CD4-positive, CD25-positive, alpha-beta regulatory T cell (primary cell): ENCODE data around the gene PPP6R2. TPM values are rescaled to one million over a fixed set of nuclear protein-coding genes. Genes with fewer than 3 reads are reported as not detected.
A peak's percentile ranks its signal among the peaks of the same experiment; 100 is the strongest.

Experiments used
- ATAC-seq, 2 donors: fragments of 150-1000 bp; cut with Tn5 transposase; one replicate each; pipeline ENCODE4 v1.10.0; 2021; ENCODE audit warnings: low read depth in 2 of 2, moderate number of reproducible peaks in 2 of 2, moderate library complexity in 1 of 2
- DNase-seq, 3 donors: peaks; one replicate each; pipeline versions ENCODE4 v3.0.0 to v3.0.0-alpha.2; 2012 to 2022; ENCODE audit warnings: mixed read lengths in 1 of 3
- H3K27ac ChIP-seq: one replicate; pipeline ENCODE4 v1.7.0; 2013; ENCODE audit warnings: mild to moderate bottlenecking, low read length; ENCODE audit not compliant: insufficient read depth, poor library complexity, severe bottlenecking
- H3K27me3 ChIP-seq: one replicate; pipeline ENCODE4 v1.7.0; 2013; ENCODE audit warnings: low read length; ENCODE audit not compliant: control insufficient read depth, insufficient read depth
- H3K36me3 ChIP-seq: one replicate; pipeline ENCODE4 v1.7.0; 2013; ENCODE audit warnings: mild to moderate bottlenecking, low read length, moderate library complexity; ENCODE audit not compliant: control insufficient read depth, insufficient read depth
- H3K4me1 ChIP-seq: 2 replicates; pipeline ENCODE4 v1.7.0; 2013; ENCODE audit warnings: mild to moderate bottlenecking, low read length; ENCODE audit not compliant: insufficient read depth, control insufficient read depth, poor library complexity, severe bottlenecking
- H3K4me3 ChIP-seq: one replicate; pipeline ENCODE4 v1.7.0; 2013; ENCODE audit warnings: low read depth, mild to moderate bottlenecking, low read length, moderate library complexity
- H3K9me3 ChIP-seq, 2 experiments: 1 replicate in 1 of 2; 2 replicates in 1 of 2; pipeline ENCODE4 v1.7.0; 2013; ENCODE audit warnings: low read length in 2 of 2, mild to moderate bottlenecking in 1 of 2, moderate library complexity in 1 of 2; ENCODE audit not compliant: control insufficient read depth in 2 of 2
- H3K27ac Mint-ChIP-seq, 3 donors: one replicate each; pipeline ENCODE4 v1.8.0; 2020 to 2022; ENCODE audit warnings: mild to moderate bottlenecking in 3 of 3, mixed read lengths in 3 of 3, moderate library complexity in 2 of 3
- H3K27me3 Mint-ChIP-seq: one replicate; pipeline ENCODE4 v1.8.0; 2022; ENCODE audit warnings: mild to moderate bottlenecking, mixed read lengths
- H3K36me3 Mint-ChIP-seq: one replicate; pipeline ENCODE4 v1.8.0; 2020; ENCODE audit warnings: mixed read lengths
- H3K4me1 Mint-ChIP-seq, 4 donors: one replicate each; pipeline ENCODE4 v1.8.0; 2020 to 2022; ENCODE audit warnings: mixed read lengths in 4 of 4, mild to moderate bottlenecking in 1 of 4
- H3K4me3 Mint-ChIP-seq, 4 donors: one replicate each; pipeline ENCODE4 v1.8.0; 2020 to 2022; ENCODE audit warnings: mild to moderate bottlenecking in 4 of 4, mixed read lengths in 4 of 4, moderate library complexity in 3 of 4
- H3K9me3 Mint-ChIP-seq, 7 donors: one replicate each; pipeline ENCODE4 v1.8.0; 2020 to 2022; ENCODE audit warnings: mixed read lengths in 7 of 7, mild to moderate bottlenecking in 3 of 7, moderate library complexity in 2 of 7
- polyA plus RNA-seq, 4 donors: library from polyadenylated mRNA; unstranded; fragments of 300-500 nt; fragmentation: Illumina TruSeq; gene quantifications; one replicate each; pipeline ENCODE4 v1.2.3, GENCODE V29; 2021
- total RNA-seq: library from RNA; stranded (reverse); gene quantifications from one replicate; pipeline ENCODE4 v1.2.3, GENCODE V29; 2022

PPP6R2 gene
- total and polyA plus RNA-seq, 5 donors from 2014 or later = 15.9 to 85.7 (median 17.6) TPM

DNA sequence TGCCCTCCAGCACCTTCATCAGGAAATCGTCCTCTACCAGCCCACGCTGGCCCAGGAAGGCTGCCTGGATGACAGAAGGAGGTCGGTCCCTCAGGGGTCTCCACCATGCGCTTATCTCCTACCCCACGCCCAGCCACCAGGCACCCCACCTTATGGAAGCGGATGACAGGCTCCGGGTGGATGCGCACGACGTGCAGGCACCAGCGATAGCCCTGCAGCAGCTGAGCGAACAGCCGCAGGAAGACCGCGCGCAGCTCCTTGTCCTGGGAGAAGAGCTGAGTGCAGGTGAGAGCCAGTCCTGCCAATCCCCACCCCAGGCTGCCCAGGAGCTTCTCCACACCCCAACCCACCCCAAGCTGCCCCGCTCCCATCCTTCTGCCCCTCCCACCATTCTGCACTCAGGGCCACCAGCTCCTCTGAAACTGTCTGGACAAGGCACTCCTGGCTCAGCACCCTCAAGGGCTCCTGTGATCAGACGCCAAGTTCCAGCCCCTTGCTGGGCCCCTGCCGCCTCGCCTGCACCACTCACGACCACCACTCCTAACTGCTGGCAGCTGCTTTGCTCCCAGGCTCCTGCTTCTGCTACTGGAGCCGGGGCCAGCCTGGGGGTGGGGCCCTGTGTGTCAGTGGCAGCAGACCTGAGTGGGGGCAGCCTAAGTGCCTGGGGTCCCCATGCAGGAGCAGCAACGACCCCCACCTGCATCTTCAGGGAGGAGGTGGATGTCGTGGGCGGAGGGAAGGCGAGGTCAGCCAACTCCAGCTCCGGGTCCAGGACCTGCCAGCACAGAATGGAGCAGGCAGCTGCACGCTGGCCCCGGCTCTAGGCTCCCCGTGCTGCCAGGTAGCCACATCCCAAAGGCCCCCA lies 122.2 kb downstream of the PPP6R2 start:
- Mint-ChIP-seq H3K27ac (peak overlapping the region in 1 of 3 donors; percentile 52), H3K9me3 (no peaks in the 10 kb centered on the region), H3K27me3 (no peaks in the 10 kb centered on the region), H3K4me1 (peaks cover 0 to 33% (median 9%) of the 10 kb centered on the region in 4 donors), H3K36me3 (peaks cover 16% of the 10 kb centered on the region), H3K4me3 (no peak overlapping the region)
- Histone ChIP-seq H3K36me3 (peaks cover 72% of the 10 kb centered on the region), H3K4me1 (peaks cover 23% of the 10 kb centered on the region), H3K27ac (no peak overlapping the region), H3K27me3 (no peaks in the 10 kb centered on the region), H3K4me3 (no peak overlapping the region), H3K9me3 (no peaks in the 10 kb centered on the region)
- ATAC-seq (no peak), DNase-seq (no peak)

DNA sequence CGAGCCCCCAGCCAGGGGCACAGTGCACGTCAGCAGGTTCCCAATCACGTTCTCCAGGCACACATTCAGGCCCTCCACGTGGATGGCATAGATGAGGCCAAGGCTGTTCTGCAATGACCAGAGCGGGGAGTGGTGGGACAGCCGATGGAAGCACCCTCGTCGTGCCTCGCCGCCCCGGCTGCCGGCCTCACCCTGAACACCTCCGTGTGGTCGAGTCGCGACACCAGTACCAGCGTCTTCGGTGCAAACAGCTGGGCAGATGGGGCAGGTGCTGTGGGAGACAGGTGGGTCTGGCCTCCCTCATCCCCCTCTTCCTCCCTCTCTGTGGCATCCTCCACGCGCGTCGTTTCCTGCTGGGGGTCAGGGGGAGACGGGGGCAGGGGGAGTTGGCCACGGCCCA lies 124.2 kb downstream of the PPP6R2 start:
- Mint-ChIP-seq H3K4me3 (peak overlapping the region in 2 of 4 donors; percentile 70 to 79), H3K27me3 (no peaks in the 10 kb centered on the region), H3K36me3 (peaks cover 11% of the 10 kb centered on the region), H3K4me1 (peaks cover 0 to 54% (median 21%) of the 10 kb centered on the region in 4 donors), H3K27ac (peak overlapping the region in 1 of 3 donors; percentile 87), H3K9me3 (no peaks in the 10 kb centered on the region)
- H3K4me3 ChIP-seq = no peak overlapping the region
- H3K4me1 ChIP-seq = peaks cover 43% of the 10 kb centered on the region
- ATAC-seq = no peak
- no peak overlapping the region for H3K27ac ChIP-seq
- no peak for DNase-seq
- no peaks in the 10 kb centered on the region for H3K27me3 ChIP-seq
- no peaks in the 10 kb centered on the region for H3K9me3 ChIP-seq
- H3K36me3 ChIP-seq = peaks cover 53% of the 10 kb centered on the region

DNA sequence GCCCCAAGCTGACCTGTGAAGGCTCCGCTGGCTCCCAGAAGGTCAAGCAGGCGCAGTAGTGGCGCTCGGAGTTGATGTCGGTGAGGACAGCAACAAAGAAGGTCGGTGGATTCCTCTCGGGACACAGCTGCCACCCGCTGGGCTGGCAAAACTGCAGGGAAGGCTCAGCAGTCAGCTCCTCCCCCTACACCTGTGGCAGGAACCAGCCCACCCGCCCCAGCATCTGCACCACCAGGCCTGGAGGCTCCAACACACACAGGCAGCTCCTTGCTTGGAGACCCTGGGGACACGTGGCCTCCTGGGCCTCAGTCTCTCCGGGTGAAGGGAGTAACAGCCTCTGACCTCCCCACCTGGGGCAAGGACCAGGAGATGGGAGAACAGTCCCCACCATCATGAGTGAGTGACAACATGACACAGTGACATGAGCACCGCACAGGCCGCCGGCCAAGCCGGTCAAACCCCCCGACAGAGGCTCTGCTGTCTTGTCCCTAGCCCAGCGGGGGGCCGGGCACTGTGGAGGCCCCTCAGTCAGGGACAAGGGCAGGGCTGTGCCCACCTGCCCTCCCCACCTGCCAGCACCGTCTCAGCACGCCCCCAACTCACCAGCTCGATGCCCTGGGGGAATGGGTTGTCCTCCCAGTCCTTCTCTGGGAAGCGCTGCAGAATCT lies 124.8 kb downstream of the PPP6R2 start:
- peaks cover 11% of the 10 kb centered on the region for H3K36me3 Mint-ChIP-seq
- ATAC-seq (no peak), DNase-seq (no peak)
- H3K4me3 ChIP-seq = no peak overlapping the region
- H3K27me3 Mint-ChIP-seq = no peaks in the 10 kb centered on the region
- H3K9me3 Mint-ChIP-seq = no peaks in the 10 kb centered on the region
- peak overlapping the region in 3 of 4 donors; percentile 77 to 98 (median 95) for H3K4me3 Mint-ChIP-seq
- H3K27ac Mint-ChIP-seq = peak overlapping the region in 2 of 3 donors; percentile 26 to 92
- H3K4me1 ChIP-seq = peaks cover 49% of the 10 kb centered on the region
- peaks cover 0 to 59% (median 24%) of the 10 kb centered on the region in 4 donors for H3K4me1 Mint-ChIP-seq
- H3K9me3 ChIP-seq = no peaks in the 10 kb centered on the region
- peak overlapping the region; percentile 86 for H3K27ac ChIP-seq
- H3K27me3 ChIP-seq = no peaks in the 10 kb centered on the region
- peaks cover 49% of the 10 kb centered on the region for H3K36me3 ChIP-seq

DNA sequence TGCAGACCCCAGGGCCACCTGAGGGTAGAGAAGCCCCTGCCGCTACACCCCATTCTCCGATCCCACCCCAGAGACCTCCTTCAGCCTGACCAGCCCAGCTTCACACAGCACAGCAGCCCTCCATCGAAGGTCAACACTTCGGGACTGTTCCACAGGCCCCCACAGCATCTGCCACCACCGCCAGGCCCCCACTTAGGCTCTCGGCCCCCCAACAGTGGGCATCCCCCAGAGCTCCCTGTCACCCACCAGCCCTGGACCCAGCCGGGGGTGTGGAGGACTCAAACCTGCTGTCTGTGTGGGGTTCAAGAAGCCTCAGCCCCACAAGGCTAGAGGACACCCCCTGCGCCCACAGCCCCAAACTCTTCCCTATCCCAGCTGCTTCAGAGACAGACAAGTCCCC lies 125.5 kb downstream of the PPP6R2 start:
- no peak for ATAC-seq
- Histone ChIP-seq H3K4me1 (peaks cover 56% of the 10 kb centered on the region), H3K4me3 (peak overlapping the region; percentile 32), H3K36me3 (peaks cover 42% of the 10 kb centered on the region), H3K27me3 (no peaks in the 10 kb centered on the region), H3K27ac (peak overlapping the region; percentile 86), H3K9me3 (no peaks in the 10 kb centered on the region)
- DNase-seq = no peak
- Mint-ChIP-seq H3K36me3 (peaks cover 12% of the 10 kb centered on the region), H3K27me3 (no peaks in the 10 kb centered on the region), H3K4me1 (peaks cover 0 to 67% (median 31%) of the 10 kb centered on the region in 4 donors), H3K9me3 (no peaks in the 10 kb centered on the region), H3K27ac (peak overlapping the region; percentile 92 to 96 (median 94)), H3K4me3 (peak overlapping the region; percentile 83 to 98 (median 92))

DNA sequence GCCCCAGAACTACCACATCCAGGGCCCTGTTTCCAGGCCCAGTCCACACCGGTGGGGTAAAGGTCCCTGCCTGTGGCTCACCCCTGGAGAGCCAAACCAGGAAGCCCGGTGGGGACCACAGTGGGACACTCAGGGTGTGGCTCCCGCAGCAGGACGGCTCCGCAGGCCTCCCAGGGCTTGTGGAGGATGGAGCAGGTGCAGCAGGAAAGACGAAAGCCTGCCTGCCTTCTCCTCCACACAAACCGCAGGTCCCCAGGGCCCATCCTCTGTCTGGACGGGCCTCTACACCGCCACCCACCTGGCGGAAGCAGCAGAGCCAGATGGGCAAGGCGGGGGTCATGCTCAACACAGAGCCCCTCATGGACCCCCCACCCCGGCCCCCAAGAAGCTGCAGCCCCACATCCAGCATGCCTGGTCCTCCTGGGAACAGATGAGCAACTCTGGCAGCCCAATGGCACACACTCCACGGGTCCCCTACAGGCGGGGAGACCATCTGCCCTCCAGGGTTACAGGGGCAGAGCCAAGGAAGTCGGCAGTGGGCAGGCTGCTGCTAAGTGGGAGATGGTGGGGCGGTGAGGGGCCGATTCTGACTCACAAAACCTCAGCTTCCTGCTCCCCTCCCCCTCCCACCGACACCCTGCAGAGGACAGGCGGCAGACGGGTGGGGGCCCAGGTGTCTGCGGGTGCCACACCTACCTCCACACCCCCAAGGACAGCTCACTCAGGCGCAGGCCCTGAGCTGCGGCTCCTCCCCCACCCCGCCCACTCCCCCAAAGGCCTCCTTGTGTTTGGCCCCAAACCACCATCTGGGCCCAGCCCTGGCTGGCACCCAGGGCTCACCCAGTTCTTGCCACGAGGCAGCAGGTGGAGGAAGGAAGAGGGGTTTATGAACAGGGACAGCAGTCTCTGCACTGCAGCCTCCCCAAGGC lies 126.5 kb downstream of the PPP6R2 start:
- Mint-ChIP-seq H3K4me1 (peaks cover 0 to 72% (median 33%) of the 10 kb centered on the region in 4 donors), H3K9me3 (no peaks in the 10 kb centered on the region), H3K27me3 (no peaks in the 10 kb centered on the region), H3K27ac (peak overlapping the region; percentile 92 to 96 (median 94)), H3K36me3 (peaks cover 9% of the 10 kb centered on the region), H3K4me3 (peak overlapping the region; percentile 83 to 98 (median 92))
- peak; percentile 89 to 92 for ATAC-seq
- Histone ChIP-seq H3K4me1 (peaks cover 62% of the 10 kb centered on the region), H3K4me3 (peak overlapping the region; percentile 51), H3K36me3 (peaks cover 33% of the 10 kb centered on the region), H3K9me3 (no peaks in the 10 kb centered on the region), H3K27me3 (no peaks in the 10 kb centered on the region), H3K27ac (peak overlapping the region; percentile 86)
- peak; percentile 96 to 100 (median 97) for DNase-seq

DNA sequence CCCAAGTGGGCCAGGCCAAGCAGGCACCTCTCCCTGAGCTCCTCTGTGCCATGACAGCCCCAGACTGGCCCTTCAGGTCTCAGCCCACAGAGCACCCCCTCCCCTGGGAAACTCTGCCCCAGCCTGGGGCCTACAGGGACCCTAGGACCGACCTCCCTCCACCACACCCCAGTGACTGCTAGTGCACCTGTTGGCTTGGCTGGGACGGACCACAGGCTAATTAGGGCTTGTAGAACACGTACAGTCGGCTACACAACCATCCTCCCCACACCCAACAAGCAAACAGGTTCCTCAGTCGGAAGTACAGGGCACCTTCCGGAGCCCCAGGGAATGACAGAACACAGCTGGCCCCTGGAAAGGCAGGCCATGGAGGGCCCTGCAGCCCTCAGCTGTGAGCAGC lies 127.4 kb downstream of the PPP6R2 start:
- no peaks in the 10 kb centered on the region for H3K9me3 ChIP-seq
- H3K4me1 Mint-ChIP-seq = peaks cover 0 to 76% (median 34%) of the 10 kb centered on the region in 4 donors
- H3K4me1 ChIP-seq = peaks cover 68% of the 10 kb centered on the region
- peaks cover 25% of the 10 kb centered on the region for H3K36me3 ChIP-seq
- no peaks in the 10 kb centered on the region for H3K27me3 Mint-ChIP-seq
- no peaks in the 10 kb centered on the region for H3K27me3 ChIP-seq
- DNase-seq = peak in 1 of 3 donors; percentile 47
- H3K27ac Mint-ChIP-seq = peak overlapping the region; percentile 92 to 96 (median 94)
- H3K4me3 ChIP-seq = peak overlapping the region; percentile 51
- ATAC-seq = no peak
- peaks cover 9% of the 10 kb centered on the region for H3K36me3 Mint-ChIP-seq
- no peaks in the 10 kb centered on the region for H3K9me3 Mint-ChIP-seq
- H3K4me3 Mint-ChIP-seq = peak overlapping the region; percentile 83 to 98 (median 92)
- H3K27ac ChIP-seq = peak overlapping the region; percentile 86
